Cardiac muscle cell (in vitro differentiated cells and primary cell): ENCODE results near the gene BMPR1B. TPM values are rescaled to one million over a fixed set of nuclear protein-coding genes. Genes with fewer than 3 reads are reported as not detected.
"Not testable (repeated sequence)": the region's sequence is repeated elsewhere in the genome, so short reads cannot be mapped to it uniquely, and the experiment has no call there.

Experiments used
- DNase-seq, 2 donors: peaks; one replicate each; pipeline versions ENCODE4 v3.0.0 to v3.0.0-alpha.2; 2010 to 2017; ENCODE audit warnings: low read depth in 1 of 2, low spot score in 1 of 2
- H3K27ac ChIP-seq: fragments of 200-600 bp; sonication (generic); 2 replicates; pipeline ENCODE4 v1.5.1; 2016
- H3K27me3 ChIP-seq: fragments of 200-600 bp; sonication (generic); 2 replicates; pipeline ENCODE4 v1.6.0; 2016; ENCODE audit warnings: control low read depth
- H3K36me3 ChIP-seq: fragments of 200-600 bp; sonication (generic); 2 replicates; pipeline ENCODE4 v1.5.1; 2016; ENCODE audit warnings: control low read depth
- H3K4me1 ChIP-seq: fragments of 200-600 bp; sonication (generic); 2 replicates; pipeline ENCODE4 v1.8.1; 2017; ENCODE audit warnings: low read depth, mild to moderate bottlenecking, mixed run types
- H3K4me3 ChIP-seq: fragments of 200-600 bp; sonication (generic); 2 replicates; pipeline ENCODE4 v1.5.1; 2016; ENCODE audit warnings: mild to moderate bottlenecking
- H3K9me3 ChIP-seq: fragments of 200-600 bp; sonication (generic); 2 replicates; pipeline ENCODE4 v1.5.1; 2017; ENCODE audit warnings: low read depth, mild to moderate bottlenecking, control low read depth
- polyA plus RNA-seq: library from polyadenylated mRNA; unstranded; fragments of >200 nt; fragmentation: Nextera tagmentation; extraction: Ambion mirVana; gene quantifications from 2 replicates; pipeline ENCODE4 v1.2.1, GENCODE V29; 2016
- total RNA-seq: library from RNA; depleted of rRNA; stranded (reverse); fragments of >200 nt; gene quantifications from 2 replicates; pipeline ENCODE4 v1.2.3, GENCODE V29; 2016
- TF ChIP-seq, protein P1 (sequence below): IDR thresholded peaks from 2 replicates; pipeline ENCODE4 v1.5.1; 2012; ENCODE audit warnings: low read depth, mild to moderate bottlenecking, low read length

Gene BMPR1B
- total and polyA plus RNA-seq, 2 experiments from 2014 or later = 0.53 to 1.8 TPM

DNA sequence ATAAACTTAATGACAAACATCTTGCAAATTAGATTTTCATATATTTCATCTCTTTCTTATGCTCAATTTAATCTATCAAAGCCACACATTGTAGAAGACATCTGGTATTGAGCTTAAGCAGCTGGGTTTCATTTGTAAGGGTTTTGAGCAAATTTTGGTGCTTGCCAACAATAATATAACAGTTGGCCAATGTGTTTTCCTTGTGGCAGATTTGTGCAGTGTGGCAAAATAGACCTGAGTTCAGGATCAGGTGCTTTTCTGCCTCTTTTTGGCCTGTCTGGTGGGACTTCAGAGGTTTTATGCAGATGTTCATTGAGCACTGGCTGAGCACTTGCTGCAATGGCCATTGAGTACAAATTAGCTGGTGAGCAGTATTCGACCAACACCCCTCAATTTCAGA lies 301.9 kb downstream of the BMPR1B start:
- TF ChIP-seq, protein P1, sequence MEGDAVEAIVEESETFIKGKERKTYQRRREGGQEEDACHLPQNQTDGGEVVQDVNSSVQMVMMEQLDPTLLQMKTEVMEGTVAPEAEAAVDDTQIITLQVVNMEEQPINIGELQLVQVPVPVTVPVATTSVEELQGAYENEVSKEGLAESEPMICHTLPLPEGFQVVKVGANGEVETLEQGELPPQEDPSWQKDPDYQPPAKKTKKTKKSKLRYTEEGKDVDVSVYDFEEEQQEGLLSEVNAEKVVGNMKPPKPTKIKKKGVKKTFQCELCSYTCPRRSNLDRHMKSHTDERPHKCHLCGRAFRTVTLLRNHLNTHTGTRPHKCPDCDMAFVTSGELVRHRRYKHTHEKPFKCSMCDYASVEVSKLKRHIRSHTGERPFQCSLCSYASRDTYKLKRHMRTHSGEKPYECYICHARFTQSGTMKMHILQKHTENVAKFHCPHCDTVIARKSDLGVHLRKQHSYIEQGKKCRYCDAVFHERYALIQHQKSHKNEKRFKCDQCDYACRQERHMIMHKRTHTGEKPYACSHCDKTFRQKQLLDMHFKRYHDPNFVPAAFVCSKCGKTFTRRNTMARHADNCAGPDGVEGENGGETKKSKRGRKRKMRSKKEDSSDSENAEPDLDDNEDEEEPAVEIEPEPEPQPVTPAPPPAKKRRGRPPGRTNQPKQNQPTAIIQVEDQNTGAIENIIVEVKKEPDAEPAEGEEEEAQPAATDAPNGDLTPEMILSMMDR = no peak
- Histone ChIP-seq H3K27me3 (no peaks in the 10 kb centered on the region), H3K36me3 (no peaks in the 10 kb centered on the region), H3K9me3 (no peaks in the 10 kb centered on the region), H3K4me1 (no peaks in the 10 kb centered on the region), H3K27ac (no peak overlapping the region), H3K4me3 (no peak overlapping the region)
- DNase-seq = peak in 1 of 2 donors; percentile 22

DNA sequence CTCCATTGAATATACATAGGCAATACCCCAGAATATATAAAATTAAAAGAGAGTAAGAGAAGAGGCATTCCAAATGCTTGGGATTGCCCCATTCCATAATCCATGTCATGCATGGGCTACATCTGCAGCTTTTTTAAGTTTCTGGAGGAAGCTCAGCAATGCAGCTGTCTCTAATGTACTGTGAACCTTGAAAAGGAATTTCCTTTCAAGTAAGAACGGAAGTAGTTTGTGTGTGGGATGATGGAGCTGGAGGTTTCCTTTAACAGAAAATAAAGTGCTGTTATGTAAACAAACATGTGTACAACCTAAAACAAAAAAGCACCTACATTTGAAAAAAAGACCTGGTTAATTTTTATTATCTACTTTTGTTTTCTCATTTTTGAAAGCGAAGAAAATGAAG lies 303.5 kb downstream of the BMPR1B start:
- H3K9me3 ChIP-seq = no peaks in the 10 kb centered on the region

DNA sequence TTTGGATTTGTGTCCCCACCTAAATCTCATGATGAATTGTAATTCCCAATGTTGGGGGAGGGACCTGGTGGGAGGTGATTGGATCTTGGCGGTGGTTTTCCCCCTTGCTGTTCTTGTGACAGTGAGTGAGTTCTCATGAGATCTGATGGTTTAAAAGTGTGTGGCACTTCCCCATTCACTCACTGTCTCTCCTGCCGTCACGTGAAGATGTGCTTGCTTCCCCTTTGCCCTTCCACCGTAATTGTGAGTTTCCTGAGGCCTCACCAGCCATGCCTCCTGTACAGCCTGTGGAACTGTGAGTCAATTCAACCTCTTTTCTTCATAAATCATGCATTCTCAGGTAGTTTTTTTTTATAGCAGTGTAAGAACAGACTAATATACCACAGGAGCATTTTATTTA lies 304.0 kb downstream of the BMPR1B start:
- not testable (repeated sequence) for H3K4me3 ChIP-seq, DNase-seq, H3K36me3 ChIP-seq, H3K9me3 ChIP-seq, H3K4me1 ChIP-seq, H3K27ac ChIP-seq, H3K27me3 ChIP-seq

More for the DNA sequence above, 303.5 kb downstream of the BMPR1B start:
- Histone ChIP-seq H3K27ac (no peak overlapping the region), H3K36me3 (no peaks in the 10 kb centered on the region), H3K27me3 (no peaks in the 10 kb centered on the region), H3K4me1 (no peaks in the 10 kb centered on the region), H3K4me3 (no peak overlapping the region)
- peak in 1 of 2 donors; percentile 42 for DNase-seq
- TF ChIP-seq, protein P1 = no peak

DNA sequence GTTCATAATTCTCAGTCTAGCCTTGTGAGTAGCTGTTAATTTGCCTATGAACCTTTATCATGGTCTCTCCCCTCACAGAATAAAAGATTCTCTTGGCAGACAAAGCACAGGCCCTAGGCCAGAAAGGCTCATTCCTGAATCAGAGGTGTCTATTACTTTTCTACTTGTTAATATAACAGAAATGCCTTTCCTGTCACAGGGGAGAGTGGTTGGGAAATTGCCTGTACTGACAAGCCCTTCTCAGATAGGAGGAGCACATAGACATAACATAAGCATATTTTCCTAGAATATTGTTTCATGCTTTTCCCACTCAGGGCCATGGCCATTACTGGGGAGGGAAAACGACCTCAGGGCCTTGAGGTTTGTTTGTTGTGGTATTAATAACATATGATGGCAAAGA lies 308.3 kb downstream of the BMPR1B start:
- Histone ChIP-seq H3K4me3 (no peak overlapping the region), H3K4me1 (no peaks in the 10 kb centered on the region), H3K27ac (no peak overlapping the region), H3K27me3 (no peaks in the 10 kb centered on the region), H3K9me3 (no peaks in the 10 kb centered on the region), H3K36me3 (no peaks in the 10 kb centered on the region)
- DNase-seq = no peak
- TF ChIP-seq, protein P1 = no peak

DNA sequence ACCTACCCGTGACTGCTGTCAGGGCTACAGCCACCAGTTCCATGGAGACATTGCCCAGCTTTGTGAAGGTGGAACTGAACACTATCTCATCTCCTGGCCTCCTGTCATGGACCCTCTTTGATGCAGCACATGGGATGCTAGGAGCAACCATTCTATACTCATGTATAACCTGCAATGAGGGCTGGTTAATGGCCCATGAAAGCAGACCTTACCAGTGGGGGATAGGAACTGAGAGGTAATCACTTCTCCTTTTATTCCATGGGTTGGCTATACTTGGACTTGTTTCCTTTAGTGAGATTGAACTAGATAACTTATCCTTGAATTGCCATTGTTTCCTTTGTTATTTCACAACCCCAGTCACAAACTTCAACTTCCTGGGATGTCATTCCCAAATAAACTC lies 310.6 kb downstream of the BMPR1B start:
- TF ChIP-seq, protein P1 = no peak
- Histone ChIP-seq H3K27me3 (no peaks in the 10 kb centered on the region), H3K27ac (no peak overlapping the region), H3K4me3 (no peak overlapping the region), H3K36me3 (no peaks in the 10 kb centered on the region), H3K4me1 (no peaks in the 10 kb centered on the region), H3K9me3 (no peaks in the 10 kb centered on the region)
- DNase-seq = no peak

DNA sequence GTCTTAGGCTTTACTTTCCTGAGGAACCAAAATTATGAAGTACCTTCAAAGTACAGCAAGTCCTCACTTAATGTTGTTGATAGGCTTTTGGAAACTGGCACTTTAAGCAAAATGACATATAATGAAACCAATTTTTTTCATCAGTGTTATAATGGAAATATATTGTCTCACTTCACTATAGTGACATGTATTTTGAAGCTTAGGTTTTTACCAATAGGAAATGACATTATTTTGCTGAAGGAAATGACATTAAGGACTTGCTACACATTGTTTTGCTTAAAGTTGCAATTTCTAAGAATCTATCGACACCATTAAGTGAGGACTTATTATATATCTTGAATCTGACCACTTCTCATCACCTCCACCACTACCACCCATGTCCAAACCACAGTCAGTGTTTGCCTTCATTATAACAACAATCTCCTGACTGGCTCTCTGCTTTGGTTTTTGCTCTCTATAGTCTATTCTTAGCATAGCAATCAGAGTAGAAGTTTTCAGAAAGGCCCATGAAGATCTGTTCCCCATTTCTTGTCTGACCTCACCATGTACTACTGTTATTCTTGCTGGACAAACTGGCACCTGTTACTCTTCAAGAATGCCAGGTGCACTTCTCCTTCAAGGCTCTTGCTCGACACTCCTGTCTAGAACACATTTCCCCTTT lies 311.2 kb downstream of the BMPR1B start:
- H3K27ac ChIP-seq = no peak overlapping the region
- DNase-seq = no peak
- H3K36me3 ChIP-seq = no peaks in the 10 kb centered on the region
- no peaks in the 10 kb centered on the region for H3K4me1 ChIP-seq
- no peaks in the 10 kb centered on the region for H3K27me3 ChIP-seq
- H3K9me3 ChIP-seq = no peaks in the 10 kb centered on the region
- H3K4me3 ChIP-seq = no peak overlapping the region
- TF ChIP-seq, protein P1 = no peak
